HG03457 (cell line): Measurements from ENCODE around the gene PXYLP1.

ENCODE experiments used
- ATAC-seq: cut with Tn5 transposase; IDR thresholded peaks from one replicate; pipeline ENCODE4 v1.9.1; 2021; ENCODE audit warnings: moderate number of reproducible peaks; ENCODE audit not compliant: unreplicated experiment

PXYLP1 gene

DNA sequence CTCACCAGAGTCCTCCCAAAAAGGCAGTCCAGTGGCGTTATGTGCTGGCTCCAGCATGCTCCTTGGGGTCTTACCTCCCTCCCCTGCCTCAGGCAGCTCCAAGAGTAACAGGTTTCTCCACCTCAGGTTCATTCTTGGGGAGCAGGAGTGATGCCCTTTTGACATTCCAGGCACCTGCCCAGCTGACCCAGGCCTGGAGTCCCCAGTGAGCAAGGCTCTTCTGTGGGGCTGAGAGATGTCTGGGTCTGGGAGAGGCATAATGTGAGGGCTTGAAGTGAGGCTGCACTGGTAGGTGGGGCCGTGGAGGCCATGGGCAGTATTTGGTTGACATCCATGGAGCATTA lies 15.3 kb downstream of the PXYLP1 start:
- no peak for ATAC-seq

DNA sequence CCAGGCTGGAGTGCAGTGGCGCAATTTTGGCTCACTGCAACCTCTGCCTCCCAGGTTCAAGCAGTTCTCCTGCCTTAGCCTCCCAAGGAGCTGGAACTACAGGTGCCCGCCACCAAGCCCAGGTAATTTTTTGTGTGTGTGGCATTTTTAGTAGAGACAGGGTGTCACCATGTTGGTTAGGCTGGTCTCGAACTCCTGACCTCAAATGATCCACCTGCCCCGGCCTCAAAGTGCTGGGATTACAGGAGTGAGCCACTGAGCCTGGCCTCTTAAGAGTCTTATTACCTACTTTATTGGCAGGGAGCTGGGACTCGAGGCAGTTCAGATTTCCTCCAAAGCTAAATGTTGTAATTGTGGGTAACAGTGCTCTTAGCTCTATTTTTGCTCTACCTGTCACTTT lies 16.4 kb downstream of the PXYLP1 start:
- no peak for ATAC-seq

DNA sequence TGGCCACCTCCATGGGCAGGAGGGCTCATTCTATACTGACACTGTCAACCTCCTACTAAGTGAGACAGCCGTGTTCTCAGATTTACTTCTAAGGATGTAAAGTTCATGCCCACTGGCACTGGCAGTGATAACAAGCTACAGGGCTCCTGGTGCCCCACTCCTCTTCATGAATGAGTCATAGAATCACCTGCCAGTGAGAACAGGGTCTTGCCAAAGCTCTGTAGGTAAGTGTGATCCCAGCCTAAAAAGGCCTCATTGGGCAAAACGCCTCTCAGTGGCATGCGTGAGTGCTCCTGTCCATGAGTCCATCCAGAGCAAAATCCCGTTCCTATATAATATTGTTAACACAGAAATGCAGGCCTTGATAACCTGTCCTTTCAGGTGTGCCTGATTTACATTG lies 17.4 kb downstream of the PXYLP1 start:
- ATAC-seq: no peak

DNA sequence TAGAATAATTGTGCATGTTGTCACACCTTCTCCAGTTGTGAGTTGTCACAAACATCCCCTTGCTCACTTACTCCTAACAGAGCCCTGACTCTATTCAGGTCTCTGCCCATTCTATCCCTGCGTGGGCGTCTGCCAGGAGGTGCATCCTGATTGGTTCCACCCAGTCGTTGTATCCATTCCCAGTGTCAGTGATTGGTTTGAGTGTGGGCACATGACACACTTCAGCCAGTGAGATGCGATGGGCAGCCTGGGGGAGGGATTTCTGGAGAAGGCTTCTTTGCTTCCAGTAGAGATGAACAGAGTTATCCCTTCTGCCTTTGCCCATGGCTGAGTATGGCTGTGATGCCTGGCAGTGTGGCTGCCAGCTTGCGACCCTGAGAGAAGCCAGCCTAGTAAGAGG lies 18.7 kb downstream of the PXYLP1 start:
- ATAC-seq: no peak

DNA sequence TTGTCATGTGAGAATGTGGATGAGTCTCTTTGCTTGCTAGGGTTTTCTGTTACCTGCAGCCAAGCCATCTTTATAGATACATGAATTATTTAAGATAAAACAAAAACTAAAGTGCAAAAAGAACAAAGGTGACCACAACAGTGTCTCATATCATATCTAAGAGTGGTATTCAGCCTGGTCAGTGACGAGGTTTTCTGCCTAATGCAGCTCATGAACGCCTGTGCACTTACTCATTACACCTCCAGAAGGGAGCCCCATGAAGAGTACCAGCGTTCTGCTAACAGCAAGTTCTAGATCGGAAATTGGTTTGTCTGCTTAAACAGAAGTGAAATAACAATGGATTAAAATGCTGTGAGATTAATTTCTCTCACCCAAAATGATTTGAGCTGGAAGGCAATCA lies 19.2 kb downstream of the PXYLP1 start:
- no peak for ATAC-seq

DNA sequence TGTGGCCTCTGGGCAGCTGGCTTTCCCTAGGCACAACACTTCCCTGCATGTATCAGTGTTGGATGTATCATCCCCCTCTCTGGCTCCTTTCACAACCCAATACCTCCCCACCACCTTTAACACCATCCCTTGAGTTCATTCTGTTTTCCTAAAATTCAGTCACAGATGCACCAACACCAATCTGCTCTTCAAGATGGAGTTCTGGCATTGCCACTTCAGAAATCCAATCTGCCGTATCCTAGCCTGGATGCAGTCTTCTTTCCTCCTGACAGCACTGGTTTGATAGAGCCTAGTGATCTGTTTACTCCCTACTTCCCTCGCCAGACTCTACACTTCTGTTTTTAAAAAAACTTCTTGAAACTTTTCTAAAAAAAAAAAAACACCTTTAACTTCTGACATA lies 21.7 kb downstream of the PXYLP1 start:
- no peak for ATAC-seq

DNA sequence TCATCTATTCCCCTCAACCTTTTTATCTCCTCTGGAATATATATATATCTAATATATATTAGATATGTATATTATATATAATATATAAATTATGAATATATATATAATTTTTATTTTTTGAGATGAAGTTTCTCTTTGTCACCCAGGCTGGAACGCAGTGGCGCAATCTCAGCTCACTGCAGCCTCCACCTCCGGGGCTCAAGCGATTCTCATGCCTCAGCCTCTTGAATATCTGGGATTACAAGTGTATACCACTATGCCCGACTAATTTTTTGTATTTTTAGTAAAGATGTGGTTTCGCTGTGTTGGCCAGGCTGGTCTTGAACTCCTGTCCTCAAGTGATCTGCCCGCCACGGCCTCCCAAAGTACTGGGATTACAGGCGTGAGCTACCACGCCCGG lies 22.2 kb downstream of the PXYLP1 start:
- no peak for ATAC-seq

DNA sequence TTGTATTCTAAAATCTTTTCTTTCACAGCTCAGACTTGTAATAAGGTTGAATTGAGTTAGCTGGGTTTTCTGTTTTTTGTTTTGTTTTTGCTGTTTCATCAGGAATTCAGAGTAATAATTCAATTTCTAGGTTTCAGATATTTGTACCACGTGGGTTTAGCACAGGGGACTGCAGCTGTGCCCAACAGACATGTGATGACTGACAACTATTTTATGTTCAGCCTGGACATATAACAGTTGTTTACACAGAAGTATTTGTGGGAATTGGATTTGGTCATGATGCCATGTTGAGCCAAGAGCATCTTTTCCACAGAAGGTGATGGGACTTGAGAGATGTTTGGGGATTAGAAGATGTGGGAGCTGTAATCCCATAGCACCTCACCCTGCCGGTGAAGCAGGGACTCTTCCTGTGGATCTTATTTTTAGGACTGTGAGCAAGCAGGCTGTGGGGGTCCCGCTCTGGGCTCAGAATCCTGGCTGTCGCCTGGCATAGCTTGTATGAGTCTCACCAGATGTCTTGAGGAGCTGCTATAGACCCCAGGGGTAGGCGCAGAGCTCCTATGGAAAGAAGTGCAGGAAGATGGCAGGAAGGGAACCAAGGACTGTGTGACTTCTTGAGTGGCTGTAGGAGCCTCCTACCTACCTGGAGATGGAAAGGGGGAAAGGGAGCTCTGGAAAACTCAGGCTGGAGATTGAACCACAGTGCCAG lies 23.7 kb downstream of the PXYLP1 start:
- no peak for ATAC-seq

DNA sequence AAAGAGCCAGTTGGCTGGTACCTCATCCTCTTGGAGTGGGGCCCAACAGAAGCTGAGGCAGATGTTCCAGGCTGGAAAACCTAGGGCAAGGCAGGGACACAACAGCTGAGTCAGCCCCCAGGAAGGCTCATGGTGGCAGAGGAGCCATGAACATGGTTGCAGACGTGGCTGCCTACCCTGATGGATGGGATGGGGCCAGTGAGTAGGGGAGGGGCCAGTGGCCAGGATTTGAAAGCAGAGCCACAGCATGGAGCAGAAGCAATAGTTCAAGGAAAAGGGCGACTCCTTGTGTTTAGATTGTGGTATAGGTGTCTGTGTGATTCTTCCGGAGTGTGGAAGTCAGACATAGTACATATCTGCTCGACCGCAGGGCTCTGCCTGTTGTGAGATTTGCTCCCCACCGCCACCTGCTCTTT lies 24.2 kb downstream of the PXYLP1 start:
- ATAC-seq: no peak

DNA sequence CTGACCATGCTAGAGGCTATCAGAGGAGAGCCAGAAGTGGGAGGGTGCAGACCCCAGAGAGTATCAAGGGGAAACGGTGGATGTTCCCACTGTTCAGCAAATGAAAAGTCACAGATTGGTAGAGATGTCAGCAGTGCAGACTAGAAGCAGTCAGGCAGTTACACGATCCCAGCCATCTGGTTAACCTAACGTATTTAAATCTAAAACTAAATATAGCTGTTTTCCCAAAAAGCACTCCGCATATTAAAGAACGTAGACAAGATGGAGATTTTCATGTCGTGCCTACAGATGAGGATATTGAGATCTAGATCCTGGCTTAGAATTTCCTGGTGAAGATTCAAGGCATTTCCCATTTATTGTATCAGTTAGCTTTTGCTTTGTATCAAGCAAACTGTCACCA lies 25.2 kb downstream of the PXYLP1 start:
- no peak for ATAC-seq

DNA sequence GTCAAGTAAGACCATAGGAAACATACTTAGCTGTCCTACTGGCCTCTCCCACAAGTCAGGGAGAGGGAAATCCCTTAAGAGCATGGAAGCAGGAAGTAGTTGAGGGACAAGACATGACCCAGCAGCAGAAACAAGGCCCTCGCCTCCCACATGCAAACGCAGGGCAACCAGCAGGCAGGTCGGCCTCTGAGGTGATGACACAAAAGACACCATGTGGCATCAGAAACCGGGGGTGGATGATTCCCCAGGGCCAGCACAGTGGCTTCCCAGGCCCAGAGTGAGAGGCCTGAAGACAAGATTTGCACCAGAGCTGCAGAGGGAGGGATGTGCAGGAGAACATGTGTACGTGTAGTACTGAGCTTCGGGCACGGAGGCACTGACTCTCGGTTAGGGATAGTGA lies 26.3 kb downstream of the PXYLP1 start:
- ATAC-seq: no peak

DNA sequence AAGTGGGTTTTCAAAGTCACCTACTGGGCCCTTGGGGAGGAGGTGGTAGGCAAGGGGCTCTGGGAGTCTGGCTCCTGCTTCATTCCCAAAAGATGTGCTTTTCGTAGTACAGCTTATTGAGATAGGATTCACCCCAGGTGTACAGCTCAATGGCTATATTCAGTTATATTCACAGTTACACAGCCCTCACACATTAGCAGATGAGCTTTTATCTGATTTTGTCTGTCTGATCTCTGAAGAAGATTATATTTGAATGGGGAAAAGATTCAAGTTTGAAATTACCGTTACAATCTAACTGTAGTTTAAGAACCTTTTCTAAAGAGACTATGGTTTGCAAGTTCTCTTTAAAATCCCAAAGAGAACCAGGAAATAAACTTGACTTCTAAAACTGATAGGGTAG lies 27.3 kb downstream of the PXYLP1 start:
- no peak for ATAC-seq

DNA sequence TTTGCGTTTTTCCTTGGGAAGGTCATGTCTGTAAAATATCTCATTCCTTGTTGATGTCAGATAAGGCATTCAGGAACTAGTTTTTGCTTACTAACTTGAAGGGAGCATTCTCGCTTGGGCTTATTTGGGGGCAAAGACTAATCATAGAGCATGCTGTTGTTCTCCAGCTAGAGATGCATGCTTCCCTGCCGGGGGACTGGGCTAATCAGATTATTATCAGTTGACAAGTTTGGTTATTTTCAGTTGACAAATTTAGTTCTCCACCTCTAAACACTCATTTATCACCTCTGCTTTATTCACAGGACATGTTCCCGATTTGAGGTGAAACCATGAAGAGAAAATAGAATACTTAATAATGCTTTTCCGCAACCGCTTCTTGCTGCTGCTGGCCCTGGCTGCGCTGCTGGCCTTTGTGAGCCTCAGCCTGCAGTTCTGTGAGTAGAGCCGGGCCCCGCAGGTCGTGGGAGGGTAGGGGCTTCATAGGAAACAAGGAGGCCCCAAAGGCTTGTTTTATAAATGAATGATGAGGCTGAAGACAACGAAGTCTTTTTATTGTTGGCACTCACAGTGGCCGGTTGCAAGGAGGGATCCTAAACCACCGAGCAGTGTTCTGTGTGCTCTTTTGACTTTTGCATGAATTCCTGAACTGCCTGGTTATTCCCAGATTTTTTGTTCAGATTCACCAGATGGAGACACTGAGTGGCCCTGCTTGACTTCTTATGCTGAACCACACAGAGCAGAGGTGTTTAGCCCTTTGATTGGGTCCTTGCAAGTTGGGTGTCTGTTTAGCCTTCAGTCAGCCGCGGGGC lies 28.4 kb downstream of the PXYLP1 start:
- ATAC-seq: no peak

DNA sequence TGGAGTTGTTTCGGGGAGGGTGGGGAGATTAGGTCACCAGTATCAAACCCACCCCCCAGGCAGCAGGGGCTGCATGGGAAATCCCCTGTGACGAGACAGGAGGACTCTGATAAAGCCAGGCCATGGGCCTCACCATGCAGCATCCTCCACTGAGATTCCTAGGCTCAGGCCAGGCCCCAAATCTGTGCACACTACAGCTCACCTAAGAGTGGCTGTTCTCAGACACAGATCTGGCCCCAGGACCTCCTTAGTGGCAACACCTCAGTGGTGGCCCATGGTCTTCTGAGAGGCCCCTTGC lies 29.0 kb downstream of the PXYLP1 start:
- ATAC-seq: no peak

DNA sequence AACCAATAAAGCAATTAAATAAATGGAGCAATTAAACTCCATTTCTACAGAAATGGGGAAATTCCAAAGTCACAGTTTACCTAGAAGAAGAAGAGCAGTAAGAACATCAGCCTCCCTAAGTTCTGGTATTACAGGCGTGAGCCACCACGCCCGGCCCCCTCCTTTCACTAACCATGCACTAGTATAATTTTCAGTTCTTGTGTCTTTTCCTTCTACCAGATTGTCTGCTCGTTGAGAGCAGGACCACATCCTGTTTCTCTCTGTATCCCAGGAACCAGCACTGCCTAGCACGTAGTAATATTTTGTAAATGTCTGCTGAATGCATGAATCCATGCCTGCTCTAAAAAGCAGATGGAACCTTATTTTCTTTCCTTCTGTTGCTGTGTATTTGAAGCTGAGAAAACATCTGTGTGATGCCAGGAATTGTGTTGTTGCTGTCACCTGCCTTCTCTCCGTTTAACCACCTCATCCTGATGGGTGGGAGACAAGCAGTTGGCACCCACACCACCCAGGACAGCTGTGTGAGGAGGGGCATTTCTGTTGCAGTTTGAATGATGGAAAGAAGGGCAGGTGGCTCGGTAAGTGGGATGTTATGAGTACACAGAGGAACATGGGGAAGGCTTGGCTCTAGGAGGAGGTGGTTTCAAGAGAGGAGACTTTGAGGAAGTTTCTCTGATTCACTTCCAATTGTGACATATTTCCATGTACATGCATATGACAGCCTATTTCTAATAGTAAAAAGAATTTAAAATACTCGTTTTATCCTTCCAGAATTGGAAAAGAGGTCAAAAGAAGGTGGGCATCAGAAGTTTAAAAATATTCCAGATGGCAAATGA lies 30.1 kb downstream of the PXYLP1 start:
- no peak for ATAC-seq

DNA sequence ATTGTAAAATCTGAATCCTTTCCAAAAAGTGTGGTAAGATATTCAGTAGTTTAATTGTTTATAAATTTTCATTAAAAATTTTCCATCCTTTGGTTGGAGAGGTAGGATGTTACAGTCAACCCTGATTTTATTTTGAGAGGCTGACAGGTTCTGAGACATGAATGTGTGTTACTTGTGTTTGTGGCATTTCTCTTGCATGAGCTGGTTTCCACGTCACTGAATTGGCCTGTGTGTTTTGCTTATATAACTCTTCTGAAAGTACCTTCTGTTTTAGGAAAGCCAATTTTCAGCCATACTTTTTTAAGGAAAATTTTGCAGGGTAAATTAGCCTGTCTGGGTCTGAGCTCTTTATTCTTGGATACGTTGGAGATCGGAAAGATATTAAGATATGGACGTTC lies 30.7 kb downstream of the PXYLP1 start:
- ATAC-seq: no peak

DNA sequence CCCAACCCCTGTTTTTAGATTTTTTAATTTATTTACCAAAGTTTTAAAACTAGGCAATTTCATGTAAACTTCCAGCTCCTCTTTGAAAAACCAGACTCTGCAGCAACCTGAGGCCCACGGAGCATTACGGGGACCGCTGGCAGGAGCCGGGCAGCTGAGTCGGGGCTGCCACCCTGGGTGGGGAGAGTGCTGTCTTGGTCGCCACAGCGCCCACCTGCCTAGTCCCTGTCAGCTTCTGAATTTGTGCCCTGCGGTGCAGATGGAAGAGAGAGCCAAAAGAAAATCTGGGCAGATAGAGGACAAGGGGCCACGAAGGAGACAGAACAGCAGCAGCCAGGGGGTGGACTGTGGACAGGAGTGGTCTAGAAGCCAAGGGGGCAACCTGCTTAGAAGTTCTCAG lies 34.6 kb downstream of the PXYLP1 start:
- no peak for ATAC-seq

DNA sequence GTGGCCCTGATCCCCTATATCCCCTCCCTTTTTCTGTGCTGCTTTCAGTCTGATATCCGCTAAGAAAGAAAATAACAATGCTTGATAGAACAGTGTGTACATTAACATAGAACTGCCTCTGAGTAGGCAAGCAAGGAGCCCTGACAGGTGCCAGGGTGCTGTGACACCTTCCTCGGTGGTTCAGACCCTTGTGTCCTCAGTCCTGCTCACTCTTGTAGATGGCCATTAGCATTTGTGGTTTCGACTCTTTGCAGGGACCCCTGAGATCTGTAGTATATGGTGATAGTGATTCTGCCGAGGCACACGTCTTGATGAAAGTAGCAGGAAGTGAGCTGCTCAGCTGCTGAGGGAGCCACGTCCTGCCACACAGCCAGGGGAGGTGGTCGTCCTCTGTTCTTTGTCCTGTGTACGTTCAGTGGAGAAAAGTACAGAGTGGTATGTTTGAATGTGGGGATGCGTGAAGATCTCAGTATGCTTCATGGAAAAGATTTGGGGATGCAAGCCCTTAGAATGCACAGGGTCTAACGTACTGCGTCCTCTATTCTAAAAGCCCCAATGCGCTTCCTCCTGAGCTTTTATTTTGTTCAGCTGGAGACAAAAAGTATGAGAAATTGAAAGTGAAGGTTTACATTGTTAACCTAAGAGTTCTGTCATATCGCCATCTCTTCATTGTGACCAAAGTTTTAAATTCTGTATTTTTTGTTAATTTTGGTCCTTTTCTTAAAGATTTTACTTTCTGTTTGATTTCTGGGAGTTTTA lies 35.4 kb downstream of the PXYLP1 start:
- no peak for ATAC-seq

DNA sequence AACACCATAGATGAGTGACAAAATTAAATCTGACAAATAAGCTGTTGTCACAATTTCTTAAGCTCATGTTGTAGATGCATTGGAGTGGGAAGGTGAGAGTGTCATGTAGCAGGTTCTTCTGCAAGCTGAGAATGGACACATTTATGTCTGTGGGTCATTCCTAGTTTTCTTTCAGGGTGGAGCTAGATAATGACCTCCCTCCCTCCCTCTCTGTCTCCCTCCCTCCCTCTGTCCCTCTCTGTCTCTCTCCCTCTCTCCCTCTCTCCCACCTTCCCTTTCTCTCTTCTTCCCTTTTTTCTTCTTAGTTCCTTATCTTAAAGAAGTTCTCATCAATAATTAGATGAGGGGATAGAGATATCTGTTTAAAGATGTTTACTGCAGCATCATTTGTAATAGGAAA lies 36.0 kb downstream of the PXYLP1 start:
- ATAC-seq: no peak

DNA sequence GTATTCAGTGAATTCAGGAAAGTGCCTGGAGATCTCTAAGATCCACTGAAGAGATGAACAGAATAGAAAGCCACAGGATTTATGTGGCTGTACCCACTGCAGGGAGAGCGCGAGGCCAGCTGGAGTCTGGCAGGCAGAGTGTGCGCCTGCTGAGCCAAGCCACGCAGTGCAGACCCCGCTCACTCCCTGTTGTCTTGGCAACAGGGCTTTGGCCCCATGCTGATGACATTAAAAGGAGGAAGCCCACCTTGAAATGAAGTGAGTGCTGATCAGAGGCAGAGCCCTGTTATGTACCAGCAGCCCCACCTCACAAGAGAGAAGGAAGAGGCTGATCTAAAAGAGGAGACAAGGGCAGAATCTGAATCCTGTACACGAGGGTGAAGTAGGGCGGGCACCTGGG lies 36.7 kb downstream of the PXYLP1 start:
- ATAC-seq: no peak

DNA sequence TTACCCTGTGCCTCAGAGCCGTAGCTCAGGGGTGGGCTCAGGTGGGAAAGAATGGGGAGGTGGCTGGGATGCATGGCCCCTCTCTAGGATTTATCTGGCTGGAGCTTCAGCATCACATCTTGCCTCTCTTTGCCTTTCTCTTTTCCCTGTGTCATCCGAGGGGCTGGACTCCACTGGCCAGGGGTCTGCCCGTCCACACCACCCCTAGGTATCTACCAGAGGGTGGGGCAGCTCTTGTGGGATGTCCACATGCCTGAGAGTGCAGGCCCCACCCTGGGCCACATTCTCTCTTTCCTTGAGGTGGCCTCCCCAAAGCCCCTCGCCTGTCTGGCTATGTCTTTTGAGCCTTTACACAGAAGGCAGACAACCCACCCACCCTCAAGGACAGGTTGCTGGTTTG lies 37.2 kb downstream of the PXYLP1 start:
- ATAC-seq: no peak
